K562 (cell line): Measurements from ENCODE around the gene LSR. TPM values are rescaled to one million over a fixed set of nuclear protein-coding genes. Genes with fewer than 3 reads are reported as not detected.

ENCODE experiments used
- ATAC-seq: fragments of 200-7000 bp; cut with Tn5 transposase; 3 replicates; pipeline ENCODE4 v1.9.1; 2020; ENCODE audit warnings: moderate library complexity
- BruUV-seq: library from RNA; stranded (reverse); fragments of 400-500 nt; replicated peaks from 2 replicates; lab custom pipeline; 2021; lab: Mats Ljungman, UMichigan
- CTCF ChIA-PET: fragments of 300-600 bp; formaldehyde crosslinking; extraction: SDS; loops from one replicate; lab custom pipeline; 2021; ENCODE audit warnings: low intra/inter-chr PET ratio; lab: Yijun Ruan, JAX
- POLR2A ChIA-PET: fragments of 300-600, 350-650 bp; sonication (Branson Sonifier 250); formaldehyde crosslinking; extraction: SDS; loops from one replicate; lab custom pipeline; 2021; ENCODE audit warnings: antibody characterized with exemption, inconsistent platforms; lab: Yijun Ruan, JAX
- DNase-seq, 4 experiments: peaks; one replicate each; pipeline versions ENCODE4 v3.0.0 to v3.0.0-alpha.2; 2011 to 2018; ENCODE audit warnings: low spot score in 3 of 4, mixed read lengths in 3 of 4; ENCODE audit errors: extremely low read depth in 1 of 4
- FAIRE-seq: peaks from 2 replicates; lab custom pipeline; 2011; peaks lifted over from hg19 to GRCh38; lab: Jason Lieb, UNC
- H2AFZ ChIP-seq: 2 replicates; pipeline ENCODE4 v1.6.0; 2011; ENCODE audit warnings: low read depth, low read length, control low read depth, inconsistent platforms
- H3K27ac ChIP-seq: fragments of 200-600 bp; 3 replicates; pipeline ENCODE4 v1.8.0; 2011; ENCODE audit warnings: low read depth, mild to moderate bottlenecking, control low read depth, inconsistent platforms, low read length, moderate library complexity, mixed read lengths; ENCODE audit errors: extremely low read depth
- H3K27me3 ChIP-seq, 2 experiments: fragments of 300-600 bp in 1 of 2; 2 replicates in 1 of 2; 3 replicates in 1 of 2; pipeline versions ENCODE4 v1.6.0 to v1.8.0; 2011; ENCODE audit warnings: inconsistent platforms in 2 of 2, low read length in 2 of 2, mild to moderate bottlenecking in 1 of 2, mixed read lengths in 1 of 2, moderate library complexity in 1 of 2; ENCODE audit not compliant: control insufficient read depth in 2 of 2, insufficient read depth in 2 of 2
- H3K36me3 ChIP-seq: fragments of 300-600 bp; 3 replicates; pipeline ENCODE4 v1.8.0; 2011; ENCODE audit warnings: mild to moderate bottlenecking, low read length, inconsistent platforms; ENCODE audit not compliant: control insufficient read depth, insufficient read depth
- H3K4me1 ChIP-seq, 2 experiments: fragments of 200-600 bp in 1 of 2; replicated peaks in 1 of 2; 2 replicates in 1 of 2; 3 replicates in 1 of 2; pipeline versions ENCODE4 v1.5.1 to v1.8.0; 2011; ENCODE audit warnings: inconsistent platforms in 2 of 2, low read length in 2 of 2, mild to moderate bottlenecking in 1 of 2, mixed read lengths in 1 of 2, moderate library complexity in 1 of 2; ENCODE audit not compliant: control insufficient read depth in 2 of 2, insufficient read depth in 2 of 2
- H3K4me2 ChIP-seq: 2 replicates; pipeline ENCODE4 v1.6.1; 2011; ENCODE audit warnings: low read length, control low read depth, inconsistent platforms, mixed read lengths; ENCODE audit not compliant: insufficient read depth
- H3K4me3 ChIP-seq: fragments of 200-600 bp; sonication (generic), shearing (Covaris generic); 2 replicates; pipeline ENCODE4 v1.5.1; 2016; ENCODE audit warnings: control low read depth, inconsistent platforms
- H3K79me2 ChIP-seq: fragments of 200-600 bp; 3 replicates; pipeline ENCODE4 v1.8.0; 2011; ENCODE audit warnings: low read length, inconsistent platforms; ENCODE audit not compliant: control insufficient read depth, insufficient read depth
- H3K9ac ChIP-seq, 2 experiments: 2 replicates each; pipeline versions ENCODE4 v1.6.0 to v1.6.1; 2011; ENCODE audit warnings: low read depth in 2 of 2, low read length in 2 of 2, control low read depth in 1 of 2, inconsistent platforms in 1 of 2, mild to moderate bottlenecking in 1 of 2, mixed read lengths in 1 of 2; ENCODE audit not compliant: insufficient read depth in 1 of 2
- H3K9me1 ChIP-seq: one replicate; pipeline ENCODE4 v1.6.0; 2011; ENCODE audit warnings: inconsistent platforms, mild to moderate bottlenecking, low read length, moderate library complexity; ENCODE audit not compliant: control insufficient read depth, insufficient read depth
- H3K9me3 ChIP-seq: replicated peaks from 2 replicates; pipeline ENCODE4 v1.5.1; 2011; ENCODE audit warnings: low read depth, low read length, inconsistent platforms; ENCODE audit not compliant: control insufficient read depth, insufficient read depth
- H4K20me1 ChIP-seq: replicated peaks from 2 replicates; pipeline ENCODE4 v1.6.1; 2011; ENCODE audit warnings: low read length, inconsistent platforms, mixed read lengths; ENCODE audit not compliant: control insufficient read depth, insufficient read depth
- GATA2 ChIP-seq: sonication (generic); formaldehyde crosslinking; IDR thresholded peaks from 2 replicates; pipeline ENCODE4 v1.4.0; 2020; ENCODE audit warnings: mild to moderate bottlenecking, missing genetic modification reagents
- PYGO2 ChIP-seq: fragments of 450-650 bp; IDR thresholded peaks from 2 replicates; pipeline ENCODE4 v1.6.1; 2016; ENCODE audit warnings: mild to moderate bottlenecking, missing genetic modification characterization, moderate library complexity, missing compliant biosample characterization
- RBFOX2 ChIP-seq: fragments of 200-400 bp; formaldehyde crosslinking; IDR thresholded peaks from 2 replicates; pipeline ENCODE4 v1.6.1; 2017; ENCODE audit warnings: low read depth, mild to moderate bottlenecking, low read length, moderate library complexity
- ZNF217 ChIP-seq: sonication (generic); formaldehyde crosslinking; IDR thresholded peaks from 2 replicates; pipeline ENCODE4 v1.8.0; 2022; ENCODE audit warnings: mild to moderate bottlenecking, missing genetic modification reagents
- ZNF3 ChIP-seq: fragments of 250-450 bp; sonication (Bioruptor Pico); IDR thresholded peaks from 2 replicates; pipeline ENCODE4 v1.5.0; 2021; ENCODE audit warnings: mild to moderate bottlenecking, moderate library complexity
- ZNF699 ChIP-seq: fragments of 250-450 bp; sonication (Bioruptor Pico); IDR thresholded peaks from 2 replicates; pipeline ENCODE4 v1.8.0; 2021; ENCODE audit warnings: mild to moderate bottlenecking, moderate library complexity; ENCODE audit not compliant: insufficient replicate concordance
- WGBS: fragments of 100-300 bp; shearing (Covaris generic); methylation state at CpG from one replicate; pipeline ENCODE4 v1.1.6; 2016; ENCODE audit warnings: low coverage, mixed read lengths; ENCODE audit not compliant: insufficient coverage; ENCODE audit errors: missing lambda C conversion rate; 5-methylcytosine and 5-hydroxymethylcytosine counted together
- in situ Hi-C: fragments of 300-500 bp; cut with MboI; formaldehyde crosslinking; loops from 4 replicates; pipeline ENCODE4 v1.15.0; 2018; ENCODE audit warnings: inconsistent platforms, mixed read lengths
- intact Hi-C: fragments of 100-400 bp; cut with micrococcal nuclease; formaldehyde crosslinking; loops from 2 replicates; pipeline ENCODE4 v1.14.2; 2022
- polyA plus RNA-seq, 8 experiments: library from polyadenylated mRNA; depleted of rRNA in 4 of 8; stranded (reverse) in 5 of 8; unstranded in 3 of 8; fragments of >200 nt; fragmentation: Nextera tagmentation in 2 of 8; fragmentation: Illumina TruSeq in 1 of 8; extraction: Ambion mirVana in 2 of 8; extraction: Trizol in 1 of 8; gene quantifications; 2 replicates each; pipeline versions ENCODE4 v1.2.1 to v1.2.3, GENCODE V29; 2011 to 2014; ENCODE audit warnings: inconsistent platforms in 1 of 8, missing spikeins in 1 of 8
- total RNA-seq, 7 experiments: library from RNA; depleted of rRNA in 6 of 7; stranded (reverse); fragments of >200 nt in 6 of 7; fragmentation: Illumina TruSeq in 2 of 7; extraction: Trizol in 2 of 7; gene quantifications; 2 replicates each; pipeline versions ENCODE4 v1.2.1 to v1.2.3, GENCODE V29; 2011 to 2021; ENCODE audit warnings: low replicate concordance in 1 of 7
- TF ChIP-seq, protein P1 (sequence below): fragments of 250-450 bp; sonication (Bioruptor Pico); IDR thresholded peaks from 2 replicates; pipeline ENCODE4 v1.9.0; 2021; ENCODE audit warnings: mild to moderate bottlenecking
- TF ChIP-seq, protein P2 (sequence below), 2 experiments: fragments of 450-650 bp; conservative IDR thresholded peaks; 2 replicates each; pipeline ENCODE4 v1.6.1; 2017; ENCODE audit warnings: mild to moderate bottlenecking in 2 of 2, moderate library complexity in 2 of 2

The LSR gene
- total and polyA plus RNA-seq, 9 of the 15 experiments (the other 6 are each of a cell fraction or from before 2014, with no cell fraction given) = 0.44 to 87.9 (median 28.0) TPM

DNA sequence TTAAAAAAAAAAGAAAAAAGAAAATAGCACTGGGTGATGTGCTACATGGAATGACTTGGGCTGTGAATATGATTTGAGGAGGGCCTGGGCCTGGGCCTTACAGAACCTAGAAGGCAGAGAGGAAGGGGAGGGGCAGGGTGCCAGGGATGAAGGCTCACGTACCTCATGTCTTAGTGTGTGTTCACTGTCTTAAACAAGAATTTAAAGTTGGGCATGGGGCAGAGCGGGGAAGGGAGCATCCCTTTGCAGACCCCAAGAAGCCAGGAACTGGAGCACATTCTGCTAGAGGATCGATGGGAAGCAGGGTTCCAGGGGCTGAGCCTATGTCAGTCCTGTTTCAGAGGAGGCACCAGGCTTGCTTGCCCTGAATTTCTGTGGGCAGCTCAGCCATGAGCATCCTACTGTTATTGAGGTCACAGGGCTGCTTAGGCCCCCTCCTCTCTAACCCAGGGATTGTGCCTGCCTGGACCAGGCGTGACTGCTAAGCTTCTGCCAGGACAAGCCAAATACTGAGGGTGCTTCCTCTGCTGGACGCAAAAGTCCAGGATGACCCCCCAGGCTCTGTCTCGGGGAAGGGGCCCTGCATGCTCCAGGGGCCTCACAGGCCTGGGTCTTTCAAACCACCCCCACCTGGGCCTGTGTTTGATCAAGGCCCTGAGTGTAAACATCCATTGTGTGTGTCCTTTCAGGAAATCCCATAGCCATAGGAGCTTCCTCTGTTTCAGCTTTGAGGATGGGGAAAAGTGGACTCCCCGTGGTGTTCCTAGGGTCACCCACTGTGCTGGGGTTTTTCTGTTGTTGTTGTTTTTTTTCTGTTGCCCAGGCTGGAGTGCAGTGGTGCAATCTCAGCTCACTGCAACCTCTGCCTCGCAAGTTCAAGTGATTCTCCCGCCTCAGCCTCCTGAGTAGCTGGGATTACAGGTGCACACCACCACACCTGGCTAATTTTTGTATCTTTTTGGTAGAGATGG is 4.8 kb downstream of the LSR start:
- Histone ChIP-seq H3K4me2 (no peak overlapping the region), H2AFZ (no peak overlapping the region), H3K27ac (no peak overlapping the region), H4K20me1 (no peaks in the 10 kb centered on the region; the same call in 1 of the 2 replicates), H3K27me3 (no peaks in the 10 kb centered on the region), H3K4me1 (peaks cover 8 to 24% of the 10 kb centered on the region in 2 experiments; a peak in 4 of 5 replicates), H3K4me3 (no peak overlapping the region), H3K79me2 (peaks cover 44% of the 10 kb centered on the region), H3K9ac (no peak overlapping the region), H3K9me3 (no peaks in the 10 kb centered on the region), H3K9me1 (no peaks in the 10 kb centered on the region), H3K36me3 (peaks cover 74% of the 10 kb centered on the region; the same call in 2 of the 3 replicates)
- FAIRE-seq (no peak), ATAC-seq (no peak), DNase-seq (no peak)
- TF ChIP-seq RBFOX2 = peak; percentile 38; the same call in 1 of the 2 replicates
- no peak for TF ChIP-seq PYGO2 (tag)
- no peak for TF ChIP-seq ZNF217 (CRISPR knock-in tag)
- no peak for TF ChIP-seq ZNF699 (CRISPR knock-in tag)
- TF ChIP-seq GATA2 (CRISPR knock-in tag) = no peak
- TF ChIP-seq, protein P1, sequence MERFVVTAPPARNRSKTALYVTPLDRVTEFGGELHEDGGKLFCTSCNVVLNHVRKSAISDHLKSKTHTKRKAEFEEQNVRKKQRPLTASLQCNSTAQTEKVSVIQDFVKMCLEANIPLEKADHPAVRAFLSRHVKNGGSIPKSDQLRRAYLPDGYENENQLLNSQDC (CRISPR knock-in tag) = no peak
- TF ChIP-seq, protein P2, sequence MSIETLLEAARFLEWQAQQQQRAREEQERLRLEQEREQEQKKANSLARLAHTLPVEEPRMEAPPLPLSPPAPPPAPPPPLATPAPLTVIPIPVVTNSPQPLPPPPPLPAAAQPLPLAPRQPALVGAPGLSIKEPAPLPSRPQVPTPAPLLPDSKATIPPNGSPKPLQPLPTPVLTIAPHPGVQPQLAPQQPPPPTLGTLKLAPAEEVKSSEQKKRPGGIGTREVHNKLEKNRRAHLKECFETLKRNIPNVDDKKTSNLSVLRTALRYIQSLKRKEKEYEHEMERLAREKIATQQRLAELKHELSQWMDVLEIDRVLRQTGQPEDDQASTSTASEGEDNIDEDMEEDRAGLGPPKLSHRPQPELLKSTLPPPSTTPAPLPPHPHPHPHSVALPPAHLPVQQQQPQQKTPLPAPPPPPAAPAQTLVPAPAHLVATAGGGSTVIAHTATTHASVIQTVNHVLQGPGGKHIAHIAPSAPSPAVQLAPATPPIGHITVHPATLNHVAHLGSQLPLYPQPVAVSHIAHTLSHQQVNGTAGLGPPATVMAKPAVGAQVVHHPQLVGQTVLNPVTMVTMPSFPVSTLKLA (conservative IDR thresholded peaks at IDR 0.05) = no peak
- TF ChIP-seq ZNF3 = no peak
- WGBS = 95% methylated on average over 9 of the region's 9 CpGs
- in situ Hi-C loops = no loop called here
- intact Hi-C loops = no loop called here
- BruUV-seq = no TSS peak
- ChIA-PET CTCF (no interaction called here), POLR2A (interaction anchor here (0.7 to 5.9 kb wide), 3 partner anchors 8 to 383 kb away, joined by 3 to 31 read pairs (median 3); no protein-coding TSS in a partner anchor)
